Esophagus squamous epithelium (tissue), 4 donors: ENCODE measurements around the gene PROKR2.

ENCODE experiments used
- POLR2A ChIP-seq, 4 donors: fragments of 450-650 bp; IDR thresholded peaks; one replicate each; pipeline ENCODE4 v1.6.1; 2017; ENCODE audit warnings: antibody characterized with exemption in 4 of 4, mild to moderate bottlenecking in 4 of 4, moderate library complexity in 3 of 4
- TF ChIP-seq, protein P1 (sequence below), 6 experiments: fragments of 450-650 bp in 4 of 6; fragments of 200-600 bp in 2 of 6; sonication (generic) in 2 of 6; IDR thresholded peaks; one replicate each; pipeline ENCODE4 v1.5.1; 2016 to 2019; ENCODE audit warnings: antibody characterized with exemption in 6 of 6, mild to moderate bottlenecking in 4 of 6, moderate library complexity in 4 of 6

DNA sequence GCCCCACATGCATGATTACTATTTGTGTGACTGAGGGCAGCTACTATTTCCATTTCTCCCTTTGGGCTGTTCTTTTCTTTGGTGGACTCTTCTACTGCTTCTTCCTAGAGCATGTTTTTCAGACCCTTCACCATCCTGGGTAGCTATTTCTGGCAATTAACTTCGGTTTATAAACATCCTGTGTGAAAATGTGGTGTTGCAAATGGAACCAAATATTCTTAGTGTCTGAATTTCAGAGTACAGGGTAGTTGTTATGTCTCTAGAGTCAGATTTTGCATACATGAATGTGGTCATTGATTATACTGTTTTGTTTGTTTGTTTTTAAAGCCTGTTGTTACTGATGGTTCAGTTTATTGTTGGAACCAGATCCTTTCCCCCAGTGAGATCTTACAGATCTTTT, 49.7 kb downstream of the PROKR2 start:
- TF ChIP-seq, protein P1, sequence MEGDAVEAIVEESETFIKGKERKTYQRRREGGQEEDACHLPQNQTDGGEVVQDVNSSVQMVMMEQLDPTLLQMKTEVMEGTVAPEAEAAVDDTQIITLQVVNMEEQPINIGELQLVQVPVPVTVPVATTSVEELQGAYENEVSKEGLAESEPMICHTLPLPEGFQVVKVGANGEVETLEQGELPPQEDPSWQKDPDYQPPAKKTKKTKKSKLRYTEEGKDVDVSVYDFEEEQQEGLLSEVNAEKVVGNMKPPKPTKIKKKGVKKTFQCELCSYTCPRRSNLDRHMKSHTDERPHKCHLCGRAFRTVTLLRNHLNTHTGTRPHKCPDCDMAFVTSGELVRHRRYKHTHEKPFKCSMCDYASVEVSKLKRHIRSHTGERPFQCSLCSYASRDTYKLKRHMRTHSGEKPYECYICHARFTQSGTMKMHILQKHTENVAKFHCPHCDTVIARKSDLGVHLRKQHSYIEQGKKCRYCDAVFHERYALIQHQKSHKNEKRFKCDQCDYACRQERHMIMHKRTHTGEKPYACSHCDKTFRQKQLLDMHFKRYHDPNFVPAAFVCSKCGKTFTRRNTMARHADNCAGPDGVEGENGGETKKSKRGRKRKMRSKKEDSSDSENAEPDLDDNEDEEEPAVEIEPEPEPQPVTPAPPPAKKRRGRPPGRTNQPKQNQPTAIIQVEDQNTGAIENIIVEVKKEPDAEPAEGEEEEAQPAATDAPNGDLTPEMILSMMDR (IDR thresholded peaks at IDR 0.05): no peak
- no peak for TF ChIP-seq POLR2A (IDR thresholded peaks at IDR 0.05)
